ENCODE measurements around the gene HACE1.

GRCh38 chr6:104766595-104766994, 93.1 kb downstream of the HACE1 start:
- TF ChIP-seq POLR2A (IDR thresholded peaks at IDR 0.05) (no peak), POLR2AphosphoS5 (IDR thresholded peaks at IDR 0.05) (no peak)
- TF ChIP-seq, protein P1, sequence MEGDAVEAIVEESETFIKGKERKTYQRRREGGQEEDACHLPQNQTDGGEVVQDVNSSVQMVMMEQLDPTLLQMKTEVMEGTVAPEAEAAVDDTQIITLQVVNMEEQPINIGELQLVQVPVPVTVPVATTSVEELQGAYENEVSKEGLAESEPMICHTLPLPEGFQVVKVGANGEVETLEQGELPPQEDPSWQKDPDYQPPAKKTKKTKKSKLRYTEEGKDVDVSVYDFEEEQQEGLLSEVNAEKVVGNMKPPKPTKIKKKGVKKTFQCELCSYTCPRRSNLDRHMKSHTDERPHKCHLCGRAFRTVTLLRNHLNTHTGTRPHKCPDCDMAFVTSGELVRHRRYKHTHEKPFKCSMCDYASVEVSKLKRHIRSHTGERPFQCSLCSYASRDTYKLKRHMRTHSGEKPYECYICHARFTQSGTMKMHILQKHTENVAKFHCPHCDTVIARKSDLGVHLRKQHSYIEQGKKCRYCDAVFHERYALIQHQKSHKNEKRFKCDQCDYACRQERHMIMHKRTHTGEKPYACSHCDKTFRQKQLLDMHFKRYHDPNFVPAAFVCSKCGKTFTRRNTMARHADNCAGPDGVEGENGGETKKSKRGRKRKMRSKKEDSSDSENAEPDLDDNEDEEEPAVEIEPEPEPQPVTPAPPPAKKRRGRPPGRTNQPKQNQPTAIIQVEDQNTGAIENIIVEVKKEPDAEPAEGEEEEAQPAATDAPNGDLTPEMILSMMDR (IDR thresholded peaks at IDR 0.05) = no peak

Measured in prostate gland (tissue), 2 donors.